Esophagus muscularis mucosa (tissue), 2 donors: Measurements from ENCODE around the gene COMT.

Source experiments
- POLR2A ChIP-seq: fragments of 450-650 bp; IDR thresholded peaks from one replicate; pipeline ENCODE4 v1.6.1; 2017; ENCODE audit warnings: antibody characterized with exemption, moderate library complexity, mild to moderate bottlenecking, low read depth
- POLR2AphosphoS5 ChIP-seq, 2 donors: sonication (generic); formaldehyde crosslinking; IDR thresholded peaks; one replicate each; pipeline ENCODE4 v1.6.1; 2017; ENCODE audit warnings: antibody characterized with exemption in 2 of 2

- TF ChIP-seq POLR2AphosphoS5 (IDR thresholded peaks at IDR 0.05) (no peak), POLR2A (no peak)
Observed at GRCh38 chr22:19992921-19993355, 51.4 kb downstream of the COMT start.
